ENCODE results near the gene OR14J1. TPM values are rescaled to one million over a fixed set of nuclear protein-coding genes. Genes with fewer than 3 reads are reported as not detected.
"Not testable (repeated sequence)": the region's sequence is repeated elsewhere in the genome, so short reads cannot be mapped to it uniquely, and the experiment has no call there.

Gene OR14J1
- total RNA-seq, 1 donor from 2014 or later = not detected

GRCh38 chr6:29295181-29295585 lies 6.3 kb upstream of the OR14J1 start:
- DNase-seq (ENCODE audit: low read depth, low spot score) = no peak
- Mint-ChIP-seq H3K36me3 (ENCODE audit: low read depth) (no peaks in the 10 kb centered on the region), H3K27ac (ENCODE audit: unreplicated experiment) (no peak overlapping the region), H3K4me1 (no peaks in the 10 kb centered on the region), H3K9me3 (no peaks in the 10 kb centered on the region), H3K27me3 (ENCODE audit: low read depth) (no peaks in the 10 kb centered on the region), H3K4me3 (no peak overlapping the region)
- no peak for TF ChIP-seq CTCF (conservative IDR thresholded peaks at IDR 0.05)

- Mint-ChIP-seq H3K4me3 (no peak overlapping the region), H3K4me1 (no peaks in the 10 kb centered on the region), H3K9me3 (no peaks in the 10 kb centered on the region), H3K27ac (ENCODE audit: unreplicated experiment) (no peak overlapping the region), H3K27me3 (ENCODE audit: low read depth) (no peaks in the 10 kb centered on the region), H3K36me3 (ENCODE audit: low read depth) (no peaks in the 10 kb centered on the region)
- TF ChIP-seq CTCF (conservative IDR thresholded peaks at IDR 0.05) = no peak
- DNase-seq (ENCODE audit: low read depth, low spot score) = no peak
Observed at GRCh38 chr6:29295623-29296022, 5.9 kb upstream of the OR14J1 start.

- Mint-ChIP-seq H3K4me3 (no peak overlapping the region), H3K27me3 (ENCODE audit: low read depth) (no peaks in the 10 kb centered on the region), H3K36me3 (ENCODE audit: low read depth) (no peaks in the 10 kb centered on the region), H3K9me3 (no peaks in the 10 kb centered on the region), H3K4me1 (no peaks in the 10 kb centered on the region), H3K27ac (ENCODE audit: unreplicated experiment) (no peak overlapping the region)
- TF ChIP-seq CTCF (conservative IDR thresholded peaks at IDR 0.05) = no peak
- DNase-seq (ENCODE audit: low read depth, low spot score) = no peak
Observed at GRCh38 chr6:29319931-29320330, 18.4 kb downstream of the OR14J1 start.

- not testable (repeated sequence) for H3K4me3 Mint-ChIP-seq; DNase-seq (ENCODE audit: low read depth, low spot score); H3K9me3 Mint-ChIP-seq; H3K4me1 Mint-ChIP-seq; H3K36me3 Mint-ChIP-seq (ENCODE audit: low read depth); H3K27ac Mint-ChIP-seq (ENCODE audit: unreplicated experiment); H3K27me3 Mint-ChIP-seq (ENCODE audit: low read depth)
Observed at GRCh38 chr6:29323332-29323731, 21.8 kb downstream of the OR14J1 start.

GRCh38 chr6:29325777-29326176 lies 24.3 kb downstream of the OR14J1 start:
- Mint-ChIP-seq H3K4me3 (no peak overlapping the region), H3K27me3 (ENCODE audit: low read depth) (no peaks in the 10 kb centered on the region), H3K9me3 (peaks cover under 1% of the 10 kb centered on the region), H3K36me3 (ENCODE audit: low read depth) (no peaks in the 10 kb centered on the region), H3K4me1 (no peaks in the 10 kb centered on the region), H3K27ac (ENCODE audit: unreplicated experiment) (no peak overlapping the region)
- TF ChIP-seq CTCF (conservative IDR thresholded peaks at IDR 0.05) = no peak
- no peak for DNase-seq (ENCODE audit: low read depth, low spot score)

GRCh38 chr6:29332676-29333075 lies 31.2 kb downstream of the OR14J1 start:
- H3K27me3 Mint-ChIP-seq (ENCODE audit: low read depth) = peaks cover 4% of the 10 kb centered on the region
- no peaks in the 10 kb centered on the region for H3K4me1 Mint-ChIP-seq
- H3K27ac Mint-ChIP-seq (ENCODE audit: unreplicated experiment) = no peak overlapping the region
- no peak for DNase-seq (ENCODE audit: low read depth, low spot score)
- H3K4me3 Mint-ChIP-seq = no peak overlapping the region
- no peaks in the 10 kb centered on the region for H3K36me3 Mint-ChIP-seq (ENCODE audit: low read depth)
- H3K9me3 Mint-ChIP-seq = peaks cover 6% of the 10 kb centered on the region
- TF ChIP-seq CTCF (conservative IDR thresholded peaks at IDR 0.05) = no peak

All from neural crest cell (in vitro differentiated cells).